Loucy (cell line): ENCODE measurements around the gene XPC.

ENCODE experiments used
- EZH2phosphoT487 ChIP-seq: fragments of 200-600 bp; IDR thresholded peaks from 2 replicates; pipeline ENCODE4 v1.6.1; 2018; ENCODE audit warnings: antibody characterized with exemption, mild to moderate bottlenecking, moderate library complexity, borderline replicate concordance
- TF ChIP-seq, protein P1 (sequence below): fragments of 200-600 bp; sonication (generic); conservative IDR thresholded peaks from 2 replicates; pipeline ENCODE4 v1.5.1; 2014; ENCODE audit warnings: mild to moderate bottlenecking, antibody characterized with exemption, low read length

DNA sequence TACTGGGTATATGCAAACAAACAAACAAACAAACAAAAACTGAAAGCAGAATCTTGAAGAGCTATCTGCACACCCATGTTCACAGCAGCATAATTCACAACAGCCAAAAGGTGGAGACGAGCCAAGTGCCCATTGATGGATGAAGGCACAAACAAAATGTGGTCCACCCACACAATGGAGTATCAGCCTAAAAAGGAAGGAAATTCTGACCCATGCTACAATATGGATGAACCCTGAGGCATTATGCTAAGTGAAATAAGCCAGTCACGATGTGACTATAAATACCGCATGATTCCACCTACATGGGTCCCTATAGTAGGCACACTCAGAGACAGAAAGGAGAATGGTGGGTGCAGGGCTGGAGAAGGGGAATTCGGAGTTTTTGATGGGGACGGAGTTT lies 24.1 kb downstream of the XPC start:
- TF ChIP-seq, protein P1, sequence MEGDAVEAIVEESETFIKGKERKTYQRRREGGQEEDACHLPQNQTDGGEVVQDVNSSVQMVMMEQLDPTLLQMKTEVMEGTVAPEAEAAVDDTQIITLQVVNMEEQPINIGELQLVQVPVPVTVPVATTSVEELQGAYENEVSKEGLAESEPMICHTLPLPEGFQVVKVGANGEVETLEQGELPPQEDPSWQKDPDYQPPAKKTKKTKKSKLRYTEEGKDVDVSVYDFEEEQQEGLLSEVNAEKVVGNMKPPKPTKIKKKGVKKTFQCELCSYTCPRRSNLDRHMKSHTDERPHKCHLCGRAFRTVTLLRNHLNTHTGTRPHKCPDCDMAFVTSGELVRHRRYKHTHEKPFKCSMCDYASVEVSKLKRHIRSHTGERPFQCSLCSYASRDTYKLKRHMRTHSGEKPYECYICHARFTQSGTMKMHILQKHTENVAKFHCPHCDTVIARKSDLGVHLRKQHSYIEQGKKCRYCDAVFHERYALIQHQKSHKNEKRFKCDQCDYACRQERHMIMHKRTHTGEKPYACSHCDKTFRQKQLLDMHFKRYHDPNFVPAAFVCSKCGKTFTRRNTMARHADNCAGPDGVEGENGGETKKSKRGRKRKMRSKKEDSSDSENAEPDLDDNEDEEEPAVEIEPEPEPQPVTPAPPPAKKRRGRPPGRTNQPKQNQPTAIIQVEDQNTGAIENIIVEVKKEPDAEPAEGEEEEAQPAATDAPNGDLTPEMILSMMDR, result no peak
- no peak for TF ChIP-seq EZH2phosphoT487
